HG03196 (cell line): Measurements from ENCODE around the gene NCK2.

Source experiments
- ATAC-seq: cut with Tn5 transposase; IDR thresholded peaks from one replicate; pipeline ENCODE4 v1.9.1; 2021; ENCODE audit not compliant: unreplicated experiment

The NCK2 gene

GRCh38 chr2:105911425-105911824, 166.7 kb downstream of the NCK2 start:
- no peak for ATAC-seq

GRCh38 chr2:105912081-105912480, 167.4 kb downstream of the NCK2 start:
- no peak for ATAC-seq

- ATAC-seq = peak; percentile 69
Observed at GRCh38 chr2:105915005-105915558, 170.4 kb downstream of the NCK2 start.

GRCh38 chr2:105917226-105917625, 172.5 kb downstream of the NCK2 start:
- no peak for ATAC-seq

- no peak for ATAC-seq
Observed at GRCh38 chr2:105917688-105918087, 173.0 kb downstream of the NCK2 start.

- ATAC-seq = no peak
Observed at GRCh38 chr2:105919191-105919811, 174.6 kb downstream of the NCK2 start.

GRCh38 chr2:105919826-105920225, 175.1 kb downstream of the NCK2 start:
- no peak for ATAC-seq

- ATAC-seq = no peak
Observed at GRCh38 chr2:105924271-105924670, 179.6 kb downstream of the NCK2 start.

- ATAC-seq = no peak
Observed at GRCh38 chr2:105924932-105925331, 180.2 kb downstream of the NCK2 start.

GRCh38 chr2:105925390-105925789, 180.7 kb downstream of the NCK2 start:
- no peak for ATAC-seq

- no peak for ATAC-seq
Observed at GRCh38 chr2:105926960-105927678, 182.4 kb downstream of the NCK2 start.

- no peak for ATAC-seq
Observed at GRCh38 chr2:105928086-105928485, 183.4 kb downstream of the NCK2 start.

GRCh38 chr2:105928563-105928962, 183.9 kb downstream of the NCK2 start:
- no peak for ATAC-seq

GRCh38 chr2:105929516-105929915, 184.8 kb downstream of the NCK2 start:
- no peak for ATAC-seq

GRCh38 chr2:105932582-105932981, 187.9 kb downstream of the NCK2 start:
- no peak for ATAC-seq

GRCh38 chr2:105933906-105934305, 189.2 kb downstream of the NCK2 start:
- no peak for ATAC-seq

GRCh38 chr2:105934467-105934866, 189.8 kb downstream of the NCK2 start:
- ATAC-seq = no peak

- ATAC-seq = no peak
Observed at GRCh38 chr2:105935063-105935462, 190.4 kb downstream of the NCK2 start.

GRCh38 chr2:105936954-105937353, 192.2 kb downstream of the NCK2 start:
- ATAC-seq = no peak

- ATAC-seq = no peak
Observed at GRCh38 chr2:105937498-105938097, 192.9 kb downstream of the NCK2 start.
